ENCODE results near the gene KDM4C. TPM values are rescaled to one million over a fixed set of nuclear protein-coding genes. Genes with fewer than 3 reads are reported as not detected.

The KDM4C gene
- total and polyA plus RNA-seq, 2 of the 8 experiments (the other 6 are each of a cell fraction or from before 2014, with no cell fraction given), result 13.0 to 26.1 TPM

GRCh38 chr9:6896562-6896961 lies 138.8 kb downstream of the KDM4C start:
- FAIRE-seq, result no peak
- no peak for TF ChIP-seq ASH2L (IDR thresholded peaks at IDR 0.05; ENCODE audit: low read length)
- TF ChIP-seq RNF2 (IDR thresholded peaks at IDR 0.05; ENCODE audit: borderline replicate concordance, low read depth, low read length, missing control alignments, poor library complexity, severe bottlenecking), result no peak
- no peak for TF ChIP-seq EZH2 (IDR thresholded peaks at IDR 0.05; ENCODE audit: low read depth, low read length, severe bottlenecking)
- no peak for TF ChIP-seq BCL11A (IDR thresholded peaks at IDR 0.05; ENCODE audit: low read depth in 2 of 2, low read length in 2 of 2)
- no peak for TF ChIP-seq GTF2F1 (IDR thresholded peaks at IDR 0.05; ENCODE audit: borderline replicate concordance, low read depth, low read length)
- no peak for TF ChIP-seq RXRA (IDR thresholded peaks at IDR 0.05; ENCODE audit: insufficient read depth, low read depth, low read length)
- no peak for TF ChIP-seq KDM1A (IDR thresholded peaks at IDR 0.05; ENCODE audit: borderline replicate concordance, low read length)
- WGBS, 2 experiments (ENCODE audit: extremely low coverage in 1 of 2, insufficient coverage in 1 of 2, insufficient read length in 1 of 2, insufficient replicate concordance in 2 of 2, low coverage in 1 of 2, low lambda C conversion rate in 2 of 2, missing lambda C conversion rate in 1 of 2), result 96% methylated on average over 2 of the region's 2 CpGs; no CpG with 5 or more reads in 1 of the 2 experiments
- no peak overlapping the region for H3K4me3 ChIP-seq (ENCODE audit: extremely low read depth in 1 of 4, insufficient read depth in 2 of 4, low read depth in 3 of 4, low read length in 4 of 4)
- no peak overlapping the region for H3K14ac ChIP-seq (ENCODE audit: insufficient read length)
- H3K18ac ChIP-seq (ENCODE audit: extremely low read depth, low read length), result no peak overlapping the region
- H3K56ac ChIP-seq (replicated peaks; ENCODE audit: insufficient read length, low read depth, low read length), result no peak overlapping the region
- H3K4me1 ChIP-seq (replicated peaks in 1 of 4; ENCODE audit: control insufficient read depth in 3 of 4, insufficient read depth in 4 of 4, low read length in 3 of 4), result 0 out of 7 replicates have a peak, but pooled peaks cover 0 to 2% (median 0%) of the 10 kb centered on the region in 4 experiments
- no peak overlapping the region for H4K8ac ChIP-seq (ENCODE audit: extremely low read depth, insufficient read depth, low read length)
- peaks cover 0 to 3% (median 0%) of the 10 kb centered on the region in 4 experiments; a peak in 1 of 8 replicates for H3K36me3 ChIP-seq (ENCODE audit: control insufficient read depth in 2 of 4, insufficient read depth in 4 of 4, low read length in 3 of 4)
- no peak overlapping the region for H2BK15ac ChIP-seq (ENCODE audit: low read length)
- H3K9me3 ChIP-seq (ENCODE audit: insufficient read depth in 2 of 2, low read depth in 1 of 2, low read length in 1 of 2), result no peaks in the 10 kb centered on the region
- H2BK12ac ChIP-seq (ENCODE audit: low read depth, low read length), result no peak overlapping the region
- DNase-seq (ENCODE audit: low read depth in 1 of 2, low spot score in 2 of 2), result no peak
- H3K23ac ChIP-seq (ENCODE audit: insufficient read length), result no peak overlapping the region
- no peak overlapping the region for H2AK5ac ChIP-seq (ENCODE audit: low read depth, low read length)
- H2BK5ac ChIP-seq (ENCODE audit: low read depth, low read length), result no peak overlapping the region
- CTCF ChIA-PET (ENCODE audit: partially characterized antibody), result interaction anchor here (1.3 kb wide), 1 partner anchor 13 kb away, joined by 5 read pairs; no protein-coding TSS in a partner anchor
- no peaks in the 10 kb centered on the region for H4K20me1 ChIP-seq (replicated peaks in 1 of 2; ENCODE audit: control insufficient read depth in 1 of 2, insufficient read depth in 2 of 2, low read length in 2 of 2)
- no peak overlapping the region for H3K4me2 ChIP-seq (ENCODE audit: insufficient read depth in 1 of 2, low read depth in 2 of 2, low read length in 2 of 2)
- no peak overlapping the region for H2AFZ ChIP-seq (ENCODE audit: low read length)
- no peak overlapping the region for H2BK120ac ChIP-seq (replicated peaks; ENCODE audit: low read depth, low read length)
- H3K27ac ChIP-seq (ENCODE audit: low read depth, low read length), result no peak overlapping the region
- no peaks in the 10 kb centered on the region for H3K27me3 ChIP-seq (replicated peaks in 1 of 4; ENCODE audit: control insufficient read depth in 3 of 4, extremely low read depth in 1 of 4, insufficient read depth in 3 of 4, low read length in 3 of 4)
- no peaks in the 10 kb centered on the region for H3K23me2 ChIP-seq (ENCODE audit: low read depth, low read length)
- POLR2A ChIA-PET (ENCODE audit: partially characterized antibody), result interaction anchor here (1.2 kb wide), 1 partner anchor 15 kb away, joined by 3 read pairs; no protein-coding TSS in a partner anchor
- H4K5ac ChIP-seq (ENCODE audit: insufficient read length, low read depth, low read length), result no peak overlapping the region
- no peaks in the 10 kb centered on the region for H3K79me2 ChIP-seq (ENCODE audit: control insufficient read depth in 1 of 2, insufficient read depth in 2 of 2, low read length in 2 of 2)
- no peak overlapping the region for H3K4ac ChIP-seq (replicated peaks; ENCODE audit: insufficient read length, low read depth, low read length)
- no peak overlapping the region for H4K91ac ChIP-seq (replicated peaks; ENCODE audit: insufficient read length, low read length)
- no peak overlapping the region for H3K9ac ChIP-seq (replicated peaks in 1 of 4; ENCODE audit: extremely low read depth in 1 of 4, low read depth in 3 of 4, low read length in 3 of 4)
- H2BK20ac ChIP-seq (ENCODE audit: low read length), result no peak overlapping the region
- no peaks in the 10 kb centered on the region; the same call in 1 of the 2 replicates for H3K79me1 ChIP-seq (ENCODE audit: low read depth, low read length)

All from H1 (cell line).